ENCODE data around the gene COX11.

COX11 gene

GRCh38 chr17:54977744-54978143 is 9.3 kb upstream of the COX11 start:
- H3K79me2 ChIP-seq (ENCODE audit: control insufficient read depth, insufficient read depth, low read length, poor library complexity) = no peaks in the 10 kb centered on the region
- no peaks in the 10 kb centered on the region for H3K9me3 ChIP-seq (ENCODE audit: insufficient read depth, low read depth, low read length)
- no peak overlapping the region for H2AK5ac ChIP-seq (ENCODE audit: low read length)
- H4K12ac ChIP-seq (ENCODE audit: low read depth, low read length) = no peak overlapping the region
- H2AFZ ChIP-seq (ENCODE audit: insufficient read depth, low read length, poor library complexity) = no peak overlapping the region
- H3K79me1 ChIP-seq (ENCODE audit: low read length) = no peaks in the 10 kb centered on the region
- no peak overlapping the region for H3K4ac ChIP-seq (ENCODE audit: low read depth, low read length)
- WGBS (ENCODE audit: extremely low coverage, insufficient coverage, insufficient read length) = no CpG with 5 or more reads among the region's 2 CpGs
- H3K4me2 ChIP-seq (ENCODE audit: low read length) = no peak overlapping the region
- DNase-seq = no peak
- no peak overlapping the region for H2BK120ac ChIP-seq (ENCODE audit: insufficient read depth, low read length, poor library complexity)
- H2BK12ac ChIP-seq (ENCODE audit: low read length) = no peak overlapping the region
- no peak overlapping the region for H2BK5ac ChIP-seq (ENCODE audit: low read depth, low read length, poor library complexity)
- no peaks in the 10 kb centered on the region for H3K27me3 ChIP-seq (ENCODE audit: insufficient read depth, low read length)
- H3K14ac ChIP-seq (ENCODE audit: low read length) = no peak overlapping the region
- no peak overlapping the region for H4K91ac ChIP-seq (ENCODE audit: low read depth, low read length)
- peaks cover 2% of the 10 kb centered on the region in 2 experiments for H3K36me3 ChIP-seq (ENCODE audit: control insufficient read depth in 1 of 2, insufficient read depth in 2 of 2, low read length in 2 of 2)
- H3K9ac ChIP-seq (ENCODE audit: low read length) = no peak overlapping the region
- no peaks in the 10 kb centered on the region for H3K4me1 ChIP-seq (ENCODE audit: control insufficient read depth in 1 of 2, insufficient read depth in 2 of 2, low read length in 2 of 2)
- H3K4me3 ChIP-seq (ENCODE audit: low read depth, low read length) = no peak overlapping the region
- H3K27ac ChIP-seq (ENCODE audit: low read depth, low read length) = no peak overlapping the region
- H3K18ac ChIP-seq (ENCODE audit: low read length) = no peak overlapping the region
- no peak overlapping the region for H3K23ac ChIP-seq (ENCODE audit: low read length)
- no peak overlapping the region for H4K8ac ChIP-seq (ENCODE audit: low read depth, low read length)

- no peak overlapping the region for H2AK5ac ChIP-seq (ENCODE audit: low read length)
- H3K4me1 ChIP-seq (ENCODE audit: control insufficient read depth in 1 of 2, insufficient read depth in 2 of 2, low read length in 2 of 2) = no peaks in the 10 kb centered on the region
- no peak overlapping the region for H3K4ac ChIP-seq (ENCODE audit: low read depth, low read length)
- no peak overlapping the region for H3K23ac ChIP-seq (ENCODE audit: low read length)
- no peak for DNase-seq
- H3K18ac ChIP-seq (ENCODE audit: low read length) = no peak overlapping the region
- H3K27me3 ChIP-seq (ENCODE audit: insufficient read depth, low read length) = no peaks in the 10 kb centered on the region
- H3K14ac ChIP-seq (ENCODE audit: low read length) = no peak overlapping the region
- WGBS (ENCODE audit: extremely low coverage, insufficient coverage, insufficient read length) = no CpG with 5 or more reads among the region's 3 CpGs
- no peak overlapping the region for H3K27ac ChIP-seq (ENCODE audit: low read depth, low read length)
- no peak overlapping the region for H2AFZ ChIP-seq (ENCODE audit: insufficient read depth, low read length, poor library complexity)
- no peak overlapping the region for H2BK12ac ChIP-seq (ENCODE audit: low read length)
- H2BK120ac ChIP-seq (ENCODE audit: insufficient read depth, low read length, poor library complexity) = no peak overlapping the region
- no peak overlapping the region for H3K4me2 ChIP-seq (ENCODE audit: low read length)
- H4K8ac ChIP-seq (ENCODE audit: low read depth, low read length) = no peak overlapping the region
- no peak overlapping the region for H4K91ac ChIP-seq (ENCODE audit: low read depth, low read length)
- no peak overlapping the region for H3K9ac ChIP-seq (ENCODE audit: low read length)
- no peak overlapping the region for H4K12ac ChIP-seq (ENCODE audit: low read depth, low read length)
- peaks cover 2% of the 10 kb centered on the region in 2 experiments for H3K36me3 ChIP-seq (ENCODE audit: control insufficient read depth in 1 of 2, insufficient read depth in 2 of 2, low read length in 2 of 2)
- no peaks in the 10 kb centered on the region for H3K79me2 ChIP-seq (ENCODE audit: control insufficient read depth, insufficient read depth, low read length, poor library complexity)
- no peak overlapping the region for H2BK5ac ChIP-seq (ENCODE audit: low read depth, low read length, poor library complexity)
- no peaks in the 10 kb centered on the region for H3K79me1 ChIP-seq (ENCODE audit: low read length)
- no peak overlapping the region for H3K4me3 ChIP-seq (ENCODE audit: low read depth, low read length)
- no peaks in the 10 kb centered on the region for H3K9me3 ChIP-seq (ENCODE audit: insufficient read depth, low read depth, low read length)
Observed at GRCh38 chr17:54976316-54976715, 7.9 kb upstream of the COX11 start.

- no CpG with 5 or more reads among the region's 3 CpGs for WGBS (ENCODE audit: extremely low coverage, insufficient coverage, insufficient read length)
- H2BK120ac ChIP-seq (ENCODE audit: insufficient read depth, low read length, poor library complexity) = no peak overlapping the region
- DNase-seq = no peak
- no peak overlapping the region for H2BK5ac ChIP-seq (ENCODE audit: low read depth, low read length, poor library complexity)
- H3K4me1 ChIP-seq (ENCODE audit: control insufficient read depth in 1 of 2, insufficient read depth in 2 of 2, low read length in 2 of 2) = no peaks in the 10 kb centered on the region
- no peak overlapping the region for H3K14ac ChIP-seq (ENCODE audit: low read length)
- no peak overlapping the region for H4K91ac ChIP-seq (ENCODE audit: low read depth, low read length)
- no peak overlapping the region for H3K23ac ChIP-seq (ENCODE audit: low read length)
- no peak overlapping the region for H2BK12ac ChIP-seq (ENCODE audit: low read length)
- H3K36me3 ChIP-seq (ENCODE audit: control insufficient read depth in 1 of 2, insufficient read depth in 2 of 2, low read length in 2 of 2) = no peaks in the 10 kb centered on the region
- H3K18ac ChIP-seq (ENCODE audit: low read length) = no peak overlapping the region
- no peak overlapping the region for H3K4ac ChIP-seq (ENCODE audit: low read depth, low read length)
- no peaks in the 10 kb centered on the region for H3K9me3 ChIP-seq (ENCODE audit: insufficient read depth, low read depth, low read length)
- no peak overlapping the region for H3K9ac ChIP-seq (ENCODE audit: low read length)
- no peaks in the 10 kb centered on the region for H3K79me1 ChIP-seq (ENCODE audit: low read length)
- H4K8ac ChIP-seq (ENCODE audit: low read depth, low read length) = no peak overlapping the region
- no peak overlapping the region for H3K27ac ChIP-seq (ENCODE audit: low read depth, low read length)
- H2AFZ ChIP-seq (ENCODE audit: insufficient read depth, low read length, poor library complexity) = no peak overlapping the region
- no peak overlapping the region for H3K4me3 ChIP-seq (ENCODE audit: low read depth, low read length)
- H3K27me3 ChIP-seq (ENCODE audit: insufficient read depth, low read length) = no peaks in the 10 kb centered on the region
- H2AK5ac ChIP-seq (ENCODE audit: low read length) = no peak overlapping the region
- no peak overlapping the region for H4K12ac ChIP-seq (ENCODE audit: low read depth, low read length)
- no peaks in the 10 kb centered on the region for H3K79me2 ChIP-seq (ENCODE audit: control insufficient read depth, insufficient read depth, low read length, poor library complexity)
- H3K4me2 ChIP-seq (ENCODE audit: low read length) = no peak overlapping the region
Observed at GRCh38 chr17:54974759-54975158, 6.3 kb upstream of the COX11 start.

GRCh38 chr17:54972406-54973138 is 4.1 kb upstream of the COX11 start:
- H2AK5ac ChIP-seq (ENCODE audit: low read length) = no peak overlapping the region
- peaks cover 8% of the 10 kb centered on the region for H3K79me2 ChIP-seq (ENCODE audit: control insufficient read depth, insufficient read depth, low read length, poor library complexity)
- H3K23ac ChIP-seq (ENCODE audit: low read length) = no peak overlapping the region
- H2AFZ ChIP-seq (ENCODE audit: insufficient read depth, low read length, poor library complexity) = no peak overlapping the region
- WGBS (ENCODE audit: extremely low coverage, insufficient coverage, insufficient read length) = no CpG with 5 or more reads among the region's 3 CpGs
- H2BK12ac ChIP-seq (ENCODE audit: low read length) = no peak overlapping the region
- H3K79me1 ChIP-seq (ENCODE audit: low read length) = peaks cover 8% of the 10 kb centered on the region
- H3K18ac ChIP-seq (ENCODE audit: low read length) = no peak overlapping the region
- H3K36me3 ChIP-seq (ENCODE audit: control insufficient read depth in 1 of 2, insufficient read depth in 2 of 2, low read length in 2 of 2) = no peaks in the 10 kb centered on the region
- H2BK5ac ChIP-seq (ENCODE audit: low read depth, low read length, poor library complexity) = no peak overlapping the region
- H3K14ac ChIP-seq (ENCODE audit: low read length) = no peak overlapping the region
- no peaks in the 10 kb centered on the region for H3K27me3 ChIP-seq (ENCODE audit: insufficient read depth, low read length)
- H3K9ac ChIP-seq (ENCODE audit: low read length) = no peak overlapping the region
- DNase-seq = no peak
- no peak overlapping the region for H4K12ac ChIP-seq (ENCODE audit: low read depth, low read length)
- H3K9me3 ChIP-seq (ENCODE audit: insufficient read depth, low read depth, low read length) = no peaks in the 10 kb centered on the region
- no peak overlapping the region for H4K8ac ChIP-seq (ENCODE audit: low read depth, low read length)
- H4K91ac ChIP-seq (ENCODE audit: low read depth, low read length) = no peak overlapping the region
- peaks cover 0 to 4% of the 10 kb centered on the region in 2 experiments for H3K4me1 ChIP-seq (ENCODE audit: control insufficient read depth in 1 of 2, insufficient read depth in 2 of 2, low read length in 2 of 2)
- H3K4me3 ChIP-seq (ENCODE audit: low read depth, low read length) = no peak overlapping the region
- no peak overlapping the region for H3K4me2 ChIP-seq (ENCODE audit: low read length)
- H2BK120ac ChIP-seq (ENCODE audit: insufficient read depth, low read length, poor library complexity) = no peak overlapping the region
- no peak overlapping the region for H3K27ac ChIP-seq (ENCODE audit: low read depth, low read length)
- H3K4ac ChIP-seq (ENCODE audit: low read depth, low read length) = no peak overlapping the region
